ENCODE results near the gene FCER2.

The FCER2 gene

GRCh38 chr19:7674010-7675005, 27.6 kb downstream of the FCER2 start:
- DNase-seq (ENCODE audit: low read depth), result no peak
- no peak overlapping the region for H3K4me3 ChIP-seq (ENCODE audit: control insufficient read depth, low read depth, low read length)
- TF ChIP-seq CTCF (IDR thresholded peaks at IDR 0.05; ENCODE audit: control insufficient read depth, insufficient read depth, low read depth, low read length, missing control alignments), result no peak

DNA sequence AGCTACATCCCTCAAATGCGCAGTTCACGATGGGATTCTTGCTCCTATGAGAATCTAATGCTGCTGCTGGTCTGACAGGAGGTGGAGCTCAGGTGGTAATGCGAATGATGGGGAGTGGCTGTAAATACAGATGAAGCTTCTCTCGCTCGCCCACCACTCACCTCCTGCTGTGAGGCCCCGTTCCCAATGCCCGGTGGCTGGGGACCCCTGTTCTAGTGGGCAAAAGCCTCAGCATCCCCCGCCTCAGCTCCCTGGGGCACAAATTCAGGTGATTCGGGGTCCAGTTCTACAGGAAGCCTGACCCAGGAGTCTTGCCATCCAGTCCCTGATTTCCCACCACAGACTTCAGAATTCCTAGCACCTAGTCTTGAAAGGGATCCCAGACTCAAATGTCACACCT, 29.4 kb downstream of the FCER2 start:
- TF ChIP-seq CTCF (IDR thresholded peaks at IDR 0.05; ENCODE audit: control insufficient read depth, insufficient read depth, low read depth, low read length, missing control alignments), result no peak
- no peak for DNase-seq (ENCODE audit: low read depth)

GRCh38 chr19:7670790-7671189, 31.1 kb downstream of the FCER2 start:
- no peak for TF ChIP-seq CTCF (IDR thresholded peaks at IDR 0.05; ENCODE audit: control insufficient read depth, insufficient read depth, low read depth, low read length, missing control alignments)
- DNase-seq (ENCODE audit: low read depth), result no peak
- no peak overlapping the region for H3K4me3 ChIP-seq (ENCODE audit: control insufficient read depth, low read depth, low read length)

More for the DNA sequence above, 29.4 kb downstream of the FCER2 start:
- H3K4me3 ChIP-seq (ENCODE audit: control insufficient read depth, low read depth, low read length), result no peak overlapping the region

GRCh38 chr19:7670150-7670783, 31.7 kb downstream of the FCER2 start:
- H3K4me3 ChIP-seq (ENCODE audit: control insufficient read depth, low read depth, low read length), result no peak overlapping the region
- no peak for TF ChIP-seq CTCF (IDR thresholded peaks at IDR 0.05; ENCODE audit: control insufficient read depth, insufficient read depth, low read depth, low read length, missing control alignments)
- DNase-seq (ENCODE audit: low read depth), result no peak

GRCh38 chr19:7669641-7670040, 32.3 kb downstream of the FCER2 start:
- H3K4me3 ChIP-seq (ENCODE audit: control insufficient read depth, low read depth, low read length), result no peak overlapping the region
- no peak for TF ChIP-seq CTCF (IDR thresholded peaks at IDR 0.05; ENCODE audit: control insufficient read depth, insufficient read depth, low read depth, low read length, missing control alignments)
- no peak for DNase-seq (ENCODE audit: low read depth)

DNA sequence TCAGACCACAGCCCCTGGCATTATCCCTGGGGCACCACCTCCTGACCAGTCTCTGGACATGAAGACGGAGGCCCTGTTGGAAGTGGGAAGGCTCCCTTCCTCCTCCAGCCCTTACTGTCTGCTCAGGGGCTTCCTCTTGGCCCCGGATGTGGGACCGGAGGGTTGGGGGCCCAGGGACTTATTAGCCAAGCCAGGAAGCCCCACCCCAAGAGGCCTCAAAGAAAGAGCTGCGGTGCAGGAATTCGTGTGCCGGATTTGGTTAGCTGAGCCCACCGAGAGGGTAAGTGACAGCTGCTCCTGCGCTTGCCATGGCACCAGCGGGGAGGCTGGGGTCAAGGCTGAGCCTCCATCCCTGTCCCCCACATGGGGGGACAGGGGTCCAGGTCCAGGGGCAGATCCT, 33.1 kb downstream of the FCER2 start, which contains the start of gene RETN:
RETN (plus strand) TSS at position 208 of the 400 bp plus-strand sequence. CDS start 278 bp downstream, outside the sequence.
- no peak for TF ChIP-seq CTCF (IDR thresholded peaks at IDR 0.05; ENCODE audit: control insufficient read depth, insufficient read depth, low read depth, low read length, missing control alignments)
- H3K4me3 ChIP-seq (ENCODE audit: control insufficient read depth, low read depth, low read length), result no peak within 1 kb of the TSS
- DNase-seq (ENCODE audit: low read depth), result no peak
